HG03175 (cell line): ENCODE data around the gene AMBRA1.
A peak's percentile ranks its signal among the peaks of the same experiment; 100 is the strongest.
"Not testable (repeated sequence)": the region's sequence is repeated elsewhere in the genome, so short reads cannot be mapped to it uniquely, and the experiment has no call there.

Experiments
- ATAC-seq: cut with Tn5 transposase; IDR thresholded peaks from one replicate; pipeline ENCODE4 v1.9.1; 2021; ENCODE audit warnings: mild to moderate bottlenecking, moderate library complexity; ENCODE audit not compliant: unreplicated experiment

AMBRA1 gene

DNA sequence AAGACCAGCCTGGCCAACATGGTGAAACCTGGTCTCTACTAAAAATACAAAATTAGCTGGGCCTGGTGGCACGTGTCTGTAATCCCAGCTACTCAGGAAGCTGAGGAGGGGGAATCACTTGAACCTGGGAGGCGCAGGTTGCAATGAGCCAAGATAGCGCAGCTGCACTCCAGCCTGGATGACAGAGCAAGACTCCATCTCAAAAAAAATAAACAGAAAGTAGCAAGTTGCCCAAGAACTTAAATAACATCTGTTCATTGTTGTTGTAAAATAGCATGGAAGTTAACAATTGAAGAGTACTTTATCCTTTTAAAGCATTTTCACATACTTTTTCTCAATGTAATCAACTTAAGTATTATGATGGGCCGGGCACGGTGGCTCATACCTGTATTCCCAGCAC lies 5.7 kb downstream of the AMBRA1 start:
- no peak for ATAC-seq

- ATAC-seq, result not testable (repeated sequence)
Measured at GRCh38 chr11:46583513-46583912, 10.3 kb downstream of the AMBRA1 start.

GRCh38 chr11:46582588-46582987 lies 11.2 kb downstream of the AMBRA1 start:
- ATAC-seq, result no peak

GRCh38 chr11:46577058-46577457 lies 16.8 kb downstream of the AMBRA1 start:
- ATAC-seq, result no peak

DNA sequence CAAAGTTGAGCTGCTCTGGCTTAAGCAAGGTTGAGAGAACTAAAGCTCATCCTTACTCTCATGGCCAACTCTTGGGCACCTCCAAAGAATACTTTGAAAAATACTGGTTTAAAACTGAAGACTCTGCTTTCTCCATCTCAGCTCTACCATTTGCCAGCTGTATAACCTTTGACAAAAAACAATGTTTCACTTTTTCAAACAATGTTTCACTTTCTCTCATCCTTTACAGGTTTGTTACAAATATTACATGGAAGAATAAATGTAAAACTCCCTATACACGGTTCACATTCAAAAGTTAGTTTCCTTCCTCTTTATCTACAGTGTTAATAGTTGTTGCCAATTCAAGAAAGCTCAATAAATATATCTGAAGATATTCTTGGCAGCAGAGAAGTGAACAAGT lies 19.2 kb downstream of the AMBRA1 start:
- no peak for ATAC-seq

DNA sequence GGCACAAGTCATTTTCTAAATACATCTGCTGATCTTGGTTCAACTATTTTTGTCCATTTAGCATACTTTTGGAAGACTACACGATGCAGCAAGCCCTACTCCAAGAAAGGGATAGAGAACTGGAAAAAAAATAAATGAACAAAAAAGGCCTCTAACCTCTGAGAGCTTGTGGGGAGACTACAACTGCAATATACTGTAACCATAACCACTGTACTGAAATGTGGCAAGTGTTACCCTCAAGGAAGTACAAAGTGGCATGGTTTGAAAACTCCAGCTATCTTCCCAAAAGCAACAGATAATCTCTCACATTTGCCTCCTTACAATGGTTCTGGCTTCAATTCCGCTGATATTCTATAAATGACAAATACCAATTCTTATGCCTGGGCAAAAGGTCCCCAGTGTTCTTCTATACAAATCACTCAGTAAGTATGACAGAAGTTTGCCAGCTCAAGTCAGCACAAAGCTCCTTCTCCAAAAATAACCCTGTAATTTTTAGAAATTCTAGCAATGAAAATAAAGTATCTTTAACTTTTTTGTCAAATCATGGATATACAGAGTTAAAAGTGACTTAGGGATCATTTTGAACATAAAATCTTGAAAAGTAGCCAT lies 22.9 kb downstream of the AMBRA1 start:
- no peak for ATAC-seq

GRCh38 chr11:46565232-46565840 lies 28.5 kb downstream of the AMBRA1 start:
- no peak for ATAC-seq

- no peak for ATAC-seq
Measured at GRCh38 chr11:46564459-46564858, 29.4 kb downstream of the AMBRA1 start.

- ATAC-seq, result no peak
Measured at GRCh38 chr11:46562527-46562926, 31.3 kb downstream of the AMBRA1 start.

GRCh38 chr11:46560300-46560991 lies 33.4 kb downstream of the AMBRA1 start:
- peak; percentile 70 for ATAC-seq

DNA sequence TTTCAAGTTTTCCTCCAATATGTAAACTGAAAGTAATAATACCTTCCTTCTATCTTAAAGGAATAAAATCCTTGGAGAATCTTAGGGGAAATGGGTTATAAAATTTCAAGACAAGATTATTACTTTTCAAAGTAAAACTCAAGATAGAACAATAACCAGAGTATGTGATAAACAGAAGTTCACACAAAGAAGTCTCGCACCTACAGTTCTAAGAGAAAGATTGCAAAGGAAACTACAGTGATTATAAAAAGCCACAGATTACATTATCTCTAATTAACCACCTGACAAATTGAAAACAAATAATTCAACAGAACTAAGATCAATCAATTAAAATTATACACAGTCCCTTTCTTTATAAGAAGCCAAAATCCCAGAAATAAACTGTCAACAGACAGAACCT lies 34.0 kb downstream of the AMBRA1 start:
- ATAC-seq, result no peak

GRCh38 chr11:46557684-46558151 lies 36.1 kb downstream of the AMBRA1 start:
- ATAC-seq, result no peak

DNA sequence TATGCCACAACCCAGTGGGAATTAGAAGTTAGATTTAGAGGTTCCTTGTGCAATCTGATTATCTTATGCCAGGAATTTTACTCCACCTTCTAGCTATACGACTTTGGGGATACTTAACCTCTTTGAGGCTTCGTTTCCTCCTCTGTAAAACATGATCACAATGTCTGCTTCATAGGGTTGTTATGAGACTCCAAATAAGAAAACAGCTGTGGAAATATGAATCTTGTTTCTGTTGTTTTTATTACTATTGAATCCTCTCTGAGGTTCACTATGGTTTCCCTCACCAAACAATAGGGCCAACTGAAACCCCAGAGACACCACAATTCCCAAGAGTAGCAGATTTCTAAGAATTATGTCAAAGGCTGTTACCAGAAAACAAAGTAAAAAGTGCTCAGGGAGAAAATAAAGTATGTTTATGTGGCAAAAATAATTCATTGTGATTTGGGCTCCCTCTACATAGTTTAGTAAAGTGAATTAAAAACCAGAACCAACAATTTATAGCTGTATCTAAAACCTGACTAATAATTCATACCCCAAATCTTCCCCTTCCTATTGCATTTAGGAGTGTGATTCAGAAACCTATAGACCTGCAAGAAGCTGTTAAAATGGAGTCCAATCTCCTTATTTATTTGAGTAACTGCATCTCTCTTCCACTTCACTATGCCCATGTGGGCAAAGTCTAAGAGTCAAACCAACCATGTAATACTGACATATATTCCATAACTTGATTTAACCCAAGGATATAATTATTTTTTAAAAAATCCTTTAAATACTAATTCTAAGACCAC lies 38.4 kb downstream of the AMBRA1 start:
- peak; percentile 56 for ATAC-seq

- no peak for ATAC-seq
Measured at GRCh38 chr11:46554213-46555147, 39.3 kb downstream of the AMBRA1 start.

DNA sequence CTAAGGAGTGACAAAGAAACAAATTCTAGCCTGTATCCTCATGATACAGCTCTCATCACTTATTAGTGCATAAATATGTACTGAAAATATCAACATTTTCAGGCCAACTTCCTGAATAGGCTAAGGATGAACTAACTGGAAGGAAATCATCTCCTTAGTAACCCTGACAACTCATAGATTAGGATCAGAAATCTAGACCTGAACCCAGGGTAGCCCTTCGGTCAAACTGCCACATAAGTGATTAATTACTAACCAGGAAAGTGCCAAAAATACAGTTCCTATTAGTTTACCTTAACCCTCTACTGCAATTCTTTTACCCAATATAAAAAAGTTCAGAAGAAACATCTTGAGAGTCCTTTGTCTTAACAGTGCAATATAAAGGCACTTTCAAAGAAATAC lies 40.0 kb downstream of the AMBRA1 start:
- ATAC-seq, result no peak

GRCh38 chr11:46551261-46551660 lies 42.6 kb downstream of the AMBRA1 start:
- no peak for ATAC-seq

- no peak for ATAC-seq
Measured at GRCh38 chr11:46547579-46547978, 46.2 kb downstream of the AMBRA1 start.

DNA sequence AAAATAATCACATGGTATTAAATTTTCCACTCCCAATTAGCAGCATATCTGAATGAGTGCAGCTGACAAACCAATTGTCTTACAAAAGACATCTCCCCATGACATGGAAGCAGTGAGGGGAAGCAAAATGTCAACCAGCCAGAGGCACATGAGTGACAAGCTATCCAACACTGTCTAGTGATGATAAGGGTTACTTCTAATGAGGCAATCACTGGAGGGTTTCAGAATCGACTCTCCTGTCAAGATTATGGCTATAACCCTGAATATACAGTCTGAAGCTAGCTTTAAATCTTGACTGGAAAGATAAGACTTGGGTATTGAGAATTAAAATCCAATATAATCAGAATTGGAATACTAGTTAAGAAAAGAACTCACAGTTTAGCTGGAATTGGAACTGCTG lies 50.3 kb downstream of the AMBRA1 start:
- no peak for ATAC-seq

- no peak for ATAC-seq
Measured at GRCh38 chr11:46541593-46542371, 52.0 kb downstream of the AMBRA1 start.

- no peak for ATAC-seq
Measured at GRCh38 chr11:46540807-46541206, 53.0 kb downstream of the AMBRA1 start.
